ENCODE results near the gene GFER. TPM values are rescaled to one million over a fixed set of nuclear protein-coding genes. Genes with fewer than 3 reads are reported as not detected.

Gene GFER
- total RNA-seq, 1 donor from 2014 or later: 34.3 TPM

Other genes with a start within 250 kb of the GFER start
- gene NME3, start 212.7 kb upstream of the GFER start, total RNA-seq: 129 TPM
- 31.9 TPM for gene EME2, start 211.4 kb upstream of the GFER start, total RNA-seq
- gene MRPS34, start 211.1 kb upstream of the GFER start, total RNA-seq: 87.7 TPM
- gene SPSB3, start 201.6 kb upstream of the GFER start, total RNA-seq: 57.9 TPM
- 54.4 TPM for gene NUBP2, start 201.2 kb upstream of the GFER start, total RNA-seq
- gene IGFALS, start 190.5 kb upstream of the GFER start, total RNA-seq: 29.3 TPM
- 82.2 TPM for gene HAGH, start 157.4 kb upstream of the GFER start, total RNA-seq
- gene FAHD1, start 157.0 kb upstream of the GFER start, total RNA-seq: 49.6 TPM
- gene MEIOB, start 112.0 kb upstream of the GFER start, total RNA-seq: 0.17 TPM
- not detected for gene HS3ST6, start 65.8 kb upstream of the GFER start, total RNA-seq
- gene MSRB1, start 41.0 kb upstream of the GFER start, total RNA-seq: 41.2 TPM
- gene RPL3L, start 29.5 kb upstream of the GFER start, total RNA-seq: not detected
- gene NDUFB10, start 24.7 kb upstream of the GFER start, total RNA-seq: 145 TPM
- 1,121 TPM for gene RPS2, start 19.4 kb upstream of the GFER start, total RNA-seq
- not detected for gene RNF151, start 17.3 kb upstream of the GFER start, total RNA-seq
- gene TBL3, start 12.1 kb upstream of the GFER start, total RNA-seq: 32.5 TPM
- 2.7 TPM for gene NOXO1, start 2.7 kb upstream of the GFER start, total RNA-seq
- 1.4 TPM for gene SYNGR3, start 5.8 kb downstream of the GFER start, total RNA-seq
- gene ZNF598, start 25.6 kb downstream of the GFER start, total RNA-seq: 42.1 TPM
- 1.6 TPM for gene NPW, start 35.6 kb downstream of the GFER start, total RNA-seq
- 121 TPM for gene NHERF2, start 42.7 kb downstream of the GFER start, total RNA-seq
- 33.9 TPM for gene NTHL1, start 63.6 kb downstream of the GFER start, total RNA-seq
- gene TSC2, start 63.8 kb downstream of the GFER start, total RNA-seq: 185 TPM
- 154 TPM for gene PKD1, start 151.7 kb downstream of the GFER start, total RNA-seq
- gene RAB26, start 164.4 kb downstream of the GFER start, total RNA-seq: 7.7 TPM
- gene TRAF7, start 171.6 kb downstream of the GFER start, total RNA-seq: 100 TPM
- gene CASKIN1, start 212.4 kb downstream of the GFER start, total RNA-seq: 0.58 TPM
- gene MLST8, start 221.3 kb downstream of the GFER start, total RNA-seq: 31.2 TPM
- 15.2 TPM for gene BRICD5, start 226.7 kb downstream of the GFER start, total RNA-seq
- gene PGP, start 230.6 kb downstream of the GFER start, total RNA-seq: 19.7 TPM
- 33.3 TPM for gene E4F1, start 239.4 kb downstream of the GFER start, total RNA-seq